PC-9 (cell line): ENCODE measurements around the gene GABRB3.

Experiments used
- CTCF ChIP-seq: fragments of 200-600 bp; sonication (generic); conservative IDR thresholded peaks from 2 replicates; pipeline ENCODE4 v1.6.1; 2017; ENCODE audit warnings: mixed run types, antibody characterized with exemption, mild to moderate bottlenecking, moderate library complexity
- EZH2 ChIP-seq: fragments of 200-600 bp; sonication (generic); IDR thresholded peaks from 2 replicates; pipeline ENCODE4 v1.8.0; 2017; ENCODE audit warnings: antibody characterized with exemption, low read depth

- TF ChIP-seq CTCF (no peak), EZH2 (no peak)
Observed at GRCh38 chr15:26630857-26631256, 142.0 kb downstream of the GABRB3 start.
